ENCODE results near the gene ANP32A. TPM values are rescaled to one million over a fixed set of nuclear protein-coding genes. Genes with fewer than 3 reads are reported as not detected.

The ANP32A gene
- total RNA-seq (2022; extraction: Qiagen RNA extraction; ENCODE audit: low read depth) = 261 to 299 TPM (median 274 TPM) in 5 replicates

DNA sequence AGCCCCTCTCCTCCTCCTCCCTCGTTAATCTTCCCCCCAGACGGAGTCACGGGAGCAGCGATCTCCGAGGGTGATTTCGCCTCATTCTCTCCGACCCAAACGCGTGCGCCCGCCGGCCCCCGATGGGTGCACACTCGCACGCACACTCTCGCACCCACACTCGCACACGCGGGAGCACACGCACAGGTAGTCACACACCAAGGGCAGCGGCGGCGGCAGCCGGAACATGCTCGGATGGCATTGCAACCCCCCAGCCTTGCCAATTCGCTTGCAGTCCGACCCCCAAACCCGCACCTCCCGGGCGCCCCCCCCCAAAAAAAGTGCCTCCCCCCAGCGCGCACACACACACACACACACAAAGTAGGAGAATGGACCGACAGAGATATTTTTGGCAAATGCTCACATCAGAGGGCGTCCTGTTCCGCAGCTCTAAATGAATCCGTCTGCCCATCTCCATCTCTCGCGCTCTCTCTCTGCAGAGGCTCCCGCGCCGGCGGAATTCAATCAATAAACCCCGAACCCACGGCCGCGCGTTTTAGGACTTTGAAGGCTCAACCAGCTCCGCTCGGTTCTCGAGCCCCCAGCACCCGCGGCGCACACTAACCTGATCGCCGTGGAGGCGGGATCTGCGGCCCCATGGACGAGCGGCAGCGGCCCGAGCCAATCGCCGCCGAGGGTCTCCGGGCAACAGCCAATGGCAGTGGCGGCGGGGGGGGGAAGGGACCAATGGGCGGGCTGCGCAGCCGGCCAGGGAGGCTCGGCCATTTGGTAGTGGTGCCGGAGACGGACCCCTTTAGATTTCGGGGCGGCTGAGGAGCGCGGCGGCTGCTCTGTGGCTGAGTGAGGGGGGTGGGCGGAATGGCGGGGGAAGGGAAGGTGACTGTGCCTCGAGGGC, at the start of gene ANP32A:
Gene ANP32A, minus strand, starts transcription at position 601 of the 895 bp plus-strand sequence. Its CDS starts 144 bp downstream, at position 457.

Other genes with a start within 250 kb of the ANP32A start
- 1.9 to 3.2 TPM (median 2.4 TPM) in 5 replicates for gene CORO2B, start 241.9 kb downstream of the ANP32A start, total RNA-seq (2022; extraction: Qiagen RNA extraction; ENCODE audit: low read depth)
- gene SPESP1, start 109.6 kb upstream of the ANP32A start, total RNA-seq (2022; extraction: Qiagen RNA extraction; ENCODE audit: low read depth) = not detected in 5 replicates
- gene NOX5, start 193.8 kb upstream of the ANP32A start, total RNA-seq (2022; extraction: Qiagen RNA extraction; ENCODE audit: low read depth) = 0.14 to 0.37 TPM (median 0.22 TPM) in 5 replicates